GM12892 (cell line): ENCODE measurements around the gene JMJD4. TPM values are rescaled to one million over a fixed set of nuclear protein-coding genes. Genes with fewer than 3 reads are reported as not detected.
A peak's percentile ranks its signal among the peaks of the same experiment; 100 is the strongest.

Experiments
- DNase-seq: peaks from one replicate; pipeline ENCODE4 v3.0.0; 2011; ENCODE audit not compliant: insufficient read length
- FAIRE-seq: peaks from 2 replicates; lab custom pipeline; 2011; peaks lifted over from hg19 to GRCh38; lab: Jason Lieb, UNC
- POLR2A ChIP-seq: IDR thresholded peaks from 2 replicates; pipeline ENCODE4 v1.6.1; 2011; ENCODE audit warnings: low read depth, low read length, control low read depth
- POLR2AphosphoS5 ChIP-seq: IDR thresholded peaks from 2 replicates; pipeline ENCODE4 v1.6.1; 2011; ENCODE audit warnings: low read depth, low read length, control low read depth
- TAF1 ChIP-seq: IDR thresholded peaks from 2 replicates; pipeline ENCODE4 v1.6.1; 2011; ENCODE audit warnings: low read depth, mild to moderate bottlenecking, control low read depth, low read length, borderline replicate concordance
- polyA plus RNA-seq: library from polyadenylated mRNA; unstranded; fragments of >200 nt; gene quantifications from one replicate; pipeline ENCODE4 v1.2.1, GENCODE V29; 2012; ENCODE audit warnings: missing spikeins, inconsistent platforms; ENCODE audit not compliant: missing spikeins

Gene JMJD4, protein sequence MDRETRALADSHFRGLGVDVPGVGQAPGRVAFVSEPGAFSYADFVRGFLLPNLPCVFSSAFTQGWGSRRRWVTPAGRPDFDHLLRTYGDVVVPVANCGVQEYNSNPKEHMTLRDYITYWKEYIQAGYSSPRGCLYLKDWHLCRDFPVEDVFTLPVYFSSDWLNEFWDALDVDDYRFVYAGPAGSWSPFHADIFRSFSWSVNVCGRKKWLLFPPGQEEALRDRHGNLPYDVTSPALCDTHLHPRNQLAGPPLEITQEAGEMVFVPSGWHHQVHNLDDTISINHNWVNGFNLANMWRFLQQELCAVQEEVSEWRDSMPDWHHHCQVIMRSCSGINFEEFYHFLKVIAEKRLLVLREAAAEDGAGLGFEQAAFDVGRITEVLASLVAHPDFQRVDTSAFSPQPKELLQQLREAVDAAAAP
- polyA plus RNA-seq: 8.5 TPM

DNA sequence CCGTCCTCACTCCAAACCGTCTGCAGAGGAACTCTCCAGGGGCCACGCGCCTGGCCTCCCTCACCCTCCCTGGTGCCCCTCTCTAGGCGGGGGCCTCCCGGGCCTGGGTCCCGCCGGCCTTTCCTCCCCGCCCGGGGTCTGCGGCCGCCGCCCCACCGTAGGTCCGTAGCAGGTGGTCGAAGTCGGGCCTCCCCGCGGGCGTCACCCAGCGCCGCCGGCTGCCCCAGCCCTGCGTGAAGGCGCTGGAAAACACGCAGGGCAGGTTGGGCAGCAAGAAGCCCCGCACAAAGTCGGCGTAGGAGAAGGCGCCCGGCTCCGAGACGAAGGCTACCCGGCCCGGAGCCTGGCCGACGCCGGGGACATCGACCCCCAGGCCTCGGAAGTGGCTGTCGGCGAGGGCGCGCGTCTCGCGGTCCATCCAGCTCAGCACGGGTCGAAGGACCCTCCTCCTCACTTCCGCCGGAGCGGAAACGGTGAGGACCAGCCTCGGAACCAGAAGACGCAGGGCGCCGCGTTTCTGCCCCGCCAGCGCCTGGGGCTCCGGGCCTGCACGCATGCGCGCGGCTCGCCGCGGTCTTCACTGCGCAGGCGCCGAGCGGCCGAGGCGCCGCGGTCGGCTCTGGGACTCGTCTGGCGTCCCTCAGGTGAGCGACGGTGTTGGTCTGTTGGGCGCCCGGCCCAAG, at the start of gene JMJD4, which contains the start of gene SNAP47:
JMJD4 (minus strand) TSS at position 447 of the 683 bp plus-strand sequence; CDS start at position 418, 29 bp downstream.
SNAP47 (plus strand) TSS at position 580 of the 683 bp plus-strand sequence. CDS start 12,302 bp downstream, outside the sequence.
- peak; percentile 82; the same call in 1 of the 2 replicates for TF ChIP-seq POLR2A
- TF ChIP-seq TAF1: peak; percentile 54; the same call in 1 of the 2 replicates
- peak; percentile 76 for TF ChIP-seq POLR2AphosphoS5
- peak; percentile 98 for FAIRE-seq
- DNase-seq: peak; percentile 95

GRCh38 chr1:227782226-227782625, 47.1 kb upstream of the JMJD4 start:
- DNase-seq (no peak), FAIRE-seq (no peak)
- TF ChIP-seq POLR2A (no peak), TAF1 (no peak), POLR2AphosphoS5 (no peak)

DNA sequence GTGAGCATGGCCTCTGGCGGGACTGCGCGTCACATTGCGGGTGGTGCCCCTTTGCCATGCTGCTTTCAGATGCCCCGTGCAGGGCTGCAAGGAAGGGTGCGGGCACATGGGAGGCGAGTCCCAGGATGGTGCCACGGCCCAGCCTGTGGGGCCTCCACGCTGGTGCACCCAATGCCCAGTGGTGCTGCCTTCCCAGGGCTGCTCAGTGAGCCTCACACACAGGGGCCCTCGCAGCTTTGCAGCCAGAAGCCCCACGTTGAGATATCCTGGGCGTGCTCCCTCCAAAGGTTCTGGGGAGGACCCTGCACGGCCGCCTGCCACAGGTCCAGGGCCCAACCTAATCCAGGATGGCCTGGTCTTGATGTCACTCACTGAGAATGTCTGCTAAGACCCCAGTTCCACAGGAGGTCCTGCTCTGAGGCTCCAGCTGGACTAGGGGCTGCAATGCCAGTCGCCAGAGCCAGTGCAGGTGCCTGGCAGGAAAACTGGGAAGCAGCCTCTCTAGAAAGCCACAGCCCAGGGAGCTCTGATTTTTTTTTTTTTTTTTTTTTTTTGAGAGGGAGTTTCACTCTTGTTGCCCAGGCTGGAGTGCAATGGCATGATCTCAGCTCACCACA, 46.3 kb upstream of the JMJD4 start:
- no peak for FAIRE-seq
- DNase-seq: no peak
- TF ChIP-seq TAF1: no peak
- no peak for TF ChIP-seq POLR2AphosphoS5
- TF ChIP-seq POLR2A: no peak

DNA sequence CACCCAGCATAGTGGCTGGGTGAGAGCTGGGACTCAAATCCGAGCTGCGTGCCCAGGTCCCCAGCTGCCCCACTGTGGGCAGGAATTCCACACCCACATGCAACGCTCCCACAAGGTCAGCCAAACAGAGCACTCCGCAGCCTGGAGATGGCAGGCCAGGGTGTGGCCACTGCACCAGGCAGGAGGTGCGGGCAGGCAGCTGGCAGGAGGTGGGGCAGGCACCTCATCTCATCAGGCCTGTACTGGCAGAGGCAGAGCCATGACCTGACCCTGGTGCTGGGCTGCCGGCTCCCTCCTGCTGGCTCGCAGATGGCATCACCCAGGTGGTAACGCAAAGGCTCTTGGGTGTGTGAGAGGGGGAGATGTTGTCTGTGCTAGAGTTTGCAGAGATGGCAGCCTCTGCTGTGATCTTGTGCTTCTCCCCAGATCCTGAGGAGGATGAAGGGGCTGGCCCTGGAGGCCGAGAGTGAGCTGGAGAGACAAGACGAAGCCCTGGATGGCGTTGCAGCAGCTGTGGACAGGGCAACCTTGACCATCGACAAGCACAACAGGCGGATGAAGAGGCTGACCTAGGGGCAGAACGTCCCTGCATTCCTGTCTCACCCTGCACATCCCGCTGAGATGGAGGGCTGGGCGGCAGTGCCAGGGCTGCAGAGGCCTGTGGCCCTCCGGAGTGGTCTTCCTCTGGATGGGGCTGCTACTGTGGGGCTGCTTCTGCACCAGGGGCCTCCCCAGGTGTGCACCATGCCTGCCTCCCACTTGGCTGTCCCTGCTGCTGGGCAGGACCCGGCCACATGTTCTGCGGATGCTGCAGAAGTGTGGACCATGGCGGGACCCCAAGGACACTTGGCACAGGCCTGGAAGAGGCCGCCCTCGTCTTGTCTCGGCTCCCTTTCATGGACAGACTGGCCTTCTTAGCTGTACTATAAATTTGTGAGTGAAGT, 45.3 kb upstream of the JMJD4 start:
- DNase-seq (no peak), FAIRE-seq (no peak)
- TF ChIP-seq POLR2A: no peak
- no peak for TF ChIP-seq TAF1
- TF ChIP-seq POLR2AphosphoS5: no peak

GRCh38 chr1:227779685-227780084, 44.6 kb upstream of the JMJD4 start:
- TF ChIP-seq TAF1 (no peak), POLR2AphosphoS5 (no peak), POLR2A (no peak)
- no peak for FAIRE-seq

GRCh38 chr1:227779021-227779441, 43.9 kb upstream of the JMJD4 start:
- TF ChIP-seq POLR2AphosphoS5 (no peak), POLR2A (no peak), TAF1 (no peak)
- FAIRE-seq (no peak), DNase-seq (no peak)

More at GRCh38 chr1:227779685-227780084, 44.6 kb upstream of the JMJD4 start:
- no peak for DNase-seq

DNA sequence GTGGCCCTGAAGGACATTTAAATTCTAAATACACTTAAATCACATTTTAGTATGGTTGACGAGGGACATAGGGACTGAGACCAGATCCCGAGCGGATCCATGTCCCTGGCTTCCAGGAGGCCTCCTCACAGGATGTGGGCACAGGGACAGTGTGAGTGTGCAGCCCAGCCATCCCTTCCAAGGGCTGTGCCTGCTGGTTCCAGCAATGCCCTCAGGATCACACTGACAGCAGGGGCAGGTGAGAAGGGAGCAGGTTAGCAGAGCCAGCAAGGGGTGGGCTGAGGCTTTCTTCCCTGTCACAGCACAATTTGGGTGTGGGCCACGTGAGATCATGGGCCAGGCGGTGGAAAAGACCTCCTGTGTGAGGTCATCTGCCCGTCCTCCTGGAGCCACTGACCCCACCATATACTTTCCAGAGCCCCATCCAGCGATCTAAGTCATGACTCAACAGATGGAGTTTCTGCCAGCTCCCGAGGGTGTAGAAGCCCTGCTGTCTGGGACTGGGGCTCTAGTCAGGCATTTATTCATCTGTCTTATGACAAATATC, 43.4 kb upstream of the JMJD4 start:
- no peak for FAIRE-seq
- no peak for TF ChIP-seq POLR2AphosphoS5
- no peak for TF ChIP-seq TAF1
- no peak for TF ChIP-seq POLR2A
- no peak for DNase-seq

- TF ChIP-seq POLR2A (no peak), TAF1 (no peak), POLR2AphosphoS5 (no peak)
- no peak for DNase-seq
- no peak for FAIRE-seq
These were observed 42.5 kb upstream of the JMJD4 start for GRCh38 chr1:227777646-227778045.

DNA sequence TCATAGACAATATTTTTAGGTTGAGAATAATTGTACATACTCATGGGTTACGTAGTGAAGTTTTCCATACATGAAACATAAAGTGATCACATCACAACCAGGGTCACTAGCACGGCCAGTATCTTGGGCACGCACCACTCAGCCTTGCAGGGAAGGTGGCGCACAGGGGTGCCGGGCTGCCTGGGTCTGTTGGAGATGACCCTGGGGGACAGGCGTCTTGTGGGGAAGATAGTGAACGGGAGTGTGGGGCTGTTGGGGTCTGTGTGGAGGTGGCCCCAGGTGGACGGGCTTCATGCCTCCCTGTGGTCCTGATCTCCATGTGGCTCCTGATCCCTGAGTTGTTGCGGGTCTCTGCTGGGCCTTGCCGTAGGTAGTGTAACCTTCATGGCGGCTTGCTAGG, 42.1 kb upstream of the JMJD4 start:
- DNase-seq (no peak), FAIRE-seq (no peak)
- TF ChIP-seq POLR2AphosphoS5: no peak
- no peak for TF ChIP-seq TAF1
- TF ChIP-seq POLR2A: no peak

GRCh38 chr1:227776331-227776771, 41.2 kb upstream of the JMJD4 start:
- FAIRE-seq: no peak
- DNase-seq: no peak
- no peak for TF ChIP-seq POLR2AphosphoS5
- TF ChIP-seq POLR2A: no peak
- no peak for TF ChIP-seq TAF1
